Adrenal gland (tissue), 12 donors: ENCODE results near the gene PLIN5. TPM values are rescaled to one million over a fixed set of nuclear protein-coding genes. Genes with fewer than 3 reads are reported as not detected.

ENCODE experiments used
- DNase-seq, 7 donors: peaks; one replicate each; pipeline ENCODE4 v3.0.0-alpha.2; 2019 to 2020
- H3K27ac ChIP-seq, 5 donors: fragments of 200-600 bp; sonication (generic) in 4 of 5; 1 replicate in 3 of 5; 2 replicates in 2 of 5; pipeline versions ENCODE4 v1.5.1 to v1.8.0; 2016 to 2020; ENCODE audit warnings: mild to moderate bottlenecking in 1 of 5
- H3K27me3 ChIP-seq: fragments of 200-600 bp; 2 replicates; pipeline ENCODE4 v1.8.0; 2021
- H3K36me3 ChIP-seq, 2 donors: fragments of 200-600 bp; replicated peaks in 1 of 2; 1 replicate in 1 of 2; 2 replicates in 1 of 2; pipeline versions ENCODE4 v1.5.1 to v1.8.0; 2018 to 2022
- H3K4me1 ChIP-seq, 2 donors: fragments of 200-600 bp; replicated peaks in 1 of 2; 1 replicate in 1 of 2; 2 replicates in 1 of 2; pipeline versions ENCODE4 v1.5.1 to v1.8.0; 2018 to 2021
- H3K4me3 ChIP-seq, 4 donors: fragments of 200-600 bp; sonication (generic) in 3 of 4; one replicate each; pipeline ENCODE4 v1.5.1; 2016 to 2018
- H3K9me3 ChIP-seq, 3 donors: fragments of 200-600 bp; sonication (generic) in 1 of 3; replicated peaks in 1 of 3; 1 replicate in 2 of 3; 2 replicates in 1 of 3; pipeline versions ENCODE4 v1.5.1 to v1.8.0; 2016 to 2021
- POLR2A ChIP-seq, 2 donors: fragments of 450-650 bp; IDR thresholded peaks; one replicate each; pipeline ENCODE4 v1.6.1; 2017; ENCODE audit warnings: antibody characterized with exemption in 2 of 2, mild to moderate bottlenecking in 2 of 2, moderate library complexity in 1 of 2
- WGBS, 4 donors: extraction: QIAGEN DNeasy Blood & Tissue Kit in 2 of 4; methylation state at CpG; one replicate each; pipeline versions ENCODE4 v1.1.5 to v1.1.7; 2013 to 2017; 5-methylcytosine and 5-hydroxymethylcytosine counted together
- intact Hi-C, 2 donors: fragments of 100-400 bp; cut with DNase I; formaldehyde crosslinking; loops; one replicate each; pipeline versions ENCODE4 v1.14.1 to v1.15.0; 2022 to 2023
- polyA plus RNA-seq, 3 donors: library from polyadenylated mRNA; stranded (reverse); fragments of 200-250 nt in 2 of 3; fragments of 350-450 nt in 1 of 3; fragmentation: Illumina TruSeq in 1 of 3; extraction: RNeasy Lipid Tissue Mini Kit (QIAGEN cat#74804) in 1 of 3; gene quantifications; one replicate each; pipeline ENCODE4 v1.2.3, GENCODE V29; 2013 to 2014
- total RNA-seq, 9 donors: library from RNA; depleted of rRNA in 4 of 9; stranded (reverse); fragments of >200 nt in 4 of 9; fragments of 120-200 nt in 1 of 9; fragmentation: NEBNext Ultra II Directional in 1 of 9; extraction: Animal tissue kit (Norgen Biotek cat#: 25700) in 1 of 9; gene quantifications; one replicate each; pipeline versions ENCODE4 v1.1.0 to v1.2.4, GENCODE V29; 2013 to 2023
- TF ChIP-seq, protein P1 (sequence below), 6 experiments: fragments of 450-650 bp in 4 of 6; fragments of 200-600 bp in 2 of 6; sonication (generic) in 1 of 6; IDR thresholded peaks; 1 replicate in 5 of 6; 2 replicates in 1 of 6; pipeline versions ENCODE4 v1.5.1 to v1.8.0; 2016 to 2021; ENCODE audit warnings: antibody characterized with exemption in 6 of 6, mild to moderate bottlenecking in 2 of 6, moderate library complexity in 1 of 6
- donor health status: healthy with polysubstance abuse.
- donor health status: Bipolar disorder and iron deficiency.
- donor health status: DM: yes; HTN: yes; CAD: no.
- donor health status: DM: no; HTN: no; CAD: no.
- donor health status: DM: no; HTN: no; CAD: no.
- donor health status: DM: yes; HTN: yes; CAD: no.

Gene PLIN5
- total and polyA plus RNA-seq, 12 donors, result 0.57 to 47.6 (median 7.2) TPM

- no peak overlapping the region for H3K27ac ChIP-seq
- no peaks in the 10 kb centered on the region for H3K9me3 ChIP-seq
- H3K27me3 ChIP-seq, result no peaks in the 10 kb centered on the region
- H3K4me1 ChIP-seq, result no peaks in the 10 kb centered on the region
- H3K36me3 ChIP-seq, result peaks cover 0 to 87% of the 10 kb centered on the region in 2 donors
- no peak for TF ChIP-seq POLR2A (IDR thresholded peaks at IDR 0.05)
- TF ChIP-seq, protein P1, sequence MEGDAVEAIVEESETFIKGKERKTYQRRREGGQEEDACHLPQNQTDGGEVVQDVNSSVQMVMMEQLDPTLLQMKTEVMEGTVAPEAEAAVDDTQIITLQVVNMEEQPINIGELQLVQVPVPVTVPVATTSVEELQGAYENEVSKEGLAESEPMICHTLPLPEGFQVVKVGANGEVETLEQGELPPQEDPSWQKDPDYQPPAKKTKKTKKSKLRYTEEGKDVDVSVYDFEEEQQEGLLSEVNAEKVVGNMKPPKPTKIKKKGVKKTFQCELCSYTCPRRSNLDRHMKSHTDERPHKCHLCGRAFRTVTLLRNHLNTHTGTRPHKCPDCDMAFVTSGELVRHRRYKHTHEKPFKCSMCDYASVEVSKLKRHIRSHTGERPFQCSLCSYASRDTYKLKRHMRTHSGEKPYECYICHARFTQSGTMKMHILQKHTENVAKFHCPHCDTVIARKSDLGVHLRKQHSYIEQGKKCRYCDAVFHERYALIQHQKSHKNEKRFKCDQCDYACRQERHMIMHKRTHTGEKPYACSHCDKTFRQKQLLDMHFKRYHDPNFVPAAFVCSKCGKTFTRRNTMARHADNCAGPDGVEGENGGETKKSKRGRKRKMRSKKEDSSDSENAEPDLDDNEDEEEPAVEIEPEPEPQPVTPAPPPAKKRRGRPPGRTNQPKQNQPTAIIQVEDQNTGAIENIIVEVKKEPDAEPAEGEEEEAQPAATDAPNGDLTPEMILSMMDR (IDR thresholded peaks at IDR 0.05), result no peak
- intact Hi-C loops, result no loop called here
- DNase-seq, result no peak
- WGBS, 4 donors, result 90 to 97% (median 94%) methylated on average over 9 to 12 of the region's 12 CpGs
- no peak overlapping the region for H3K4me3 ChIP-seq
Measured at GRCh38 chr19:4498694-4499093, 36.3 kb downstream of the PLIN5 start.

DNA sequence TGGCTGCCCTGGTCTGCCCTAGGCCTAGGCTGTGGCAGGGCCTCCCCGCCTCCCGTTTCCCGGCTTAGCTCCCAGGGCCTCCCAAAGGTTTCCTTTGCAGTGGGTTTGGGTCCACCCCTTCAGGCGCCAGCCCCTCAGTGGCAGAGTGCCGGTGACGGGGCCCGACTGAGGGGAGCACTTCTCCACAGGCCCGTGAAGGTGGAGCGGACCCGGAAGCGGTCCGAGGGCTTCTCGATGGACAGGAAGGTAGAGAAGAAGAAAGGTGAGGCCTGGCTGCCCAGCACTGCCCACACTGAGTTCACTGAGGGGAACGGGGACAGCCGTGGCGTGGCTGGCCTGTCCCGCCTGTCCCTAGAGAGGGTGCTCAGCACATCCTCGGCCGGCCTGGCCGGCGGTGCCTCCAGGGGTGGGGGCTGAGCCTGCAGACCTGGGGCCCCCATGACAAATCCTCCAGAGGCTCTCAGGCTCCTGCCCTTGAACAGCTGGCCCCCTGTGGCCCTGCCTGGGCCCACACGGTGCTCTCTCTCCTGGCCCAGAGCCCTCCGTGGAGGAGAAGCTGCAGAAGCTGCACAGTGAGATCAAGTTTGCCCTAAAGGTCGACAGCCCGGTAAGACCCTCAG is 37.1 kb downstream of the PLIN5 start:
- DNase-seq, result no peak
- no peak overlapping the region for H3K4me3 ChIP-seq
- H3K27me3 ChIP-seq, result no peaks in the 10 kb centered on the region
- H3K27ac ChIP-seq, result no peak overlapping the region
- intact Hi-C loops, result no loop called here
- peaks cover 0 to 89% of the 10 kb centered on the region in 2 donors for H3K36me3 ChIP-seq
- WGBS, 4 donors, result 91 to 94% (median 92%) methylated on average over 15 to 25 of the region's 25 CpGs
- H3K4me1 ChIP-seq, result no peaks in the 10 kb centered on the region
- TF ChIP-seq, protein P1 (IDR thresholded peaks at IDR 0.05), result no peak
- TF ChIP-seq POLR2A (IDR thresholded peaks at IDR 0.05), result no peak
- H3K9me3 ChIP-seq, result no peaks in the 10 kb centered on the region

DNA sequence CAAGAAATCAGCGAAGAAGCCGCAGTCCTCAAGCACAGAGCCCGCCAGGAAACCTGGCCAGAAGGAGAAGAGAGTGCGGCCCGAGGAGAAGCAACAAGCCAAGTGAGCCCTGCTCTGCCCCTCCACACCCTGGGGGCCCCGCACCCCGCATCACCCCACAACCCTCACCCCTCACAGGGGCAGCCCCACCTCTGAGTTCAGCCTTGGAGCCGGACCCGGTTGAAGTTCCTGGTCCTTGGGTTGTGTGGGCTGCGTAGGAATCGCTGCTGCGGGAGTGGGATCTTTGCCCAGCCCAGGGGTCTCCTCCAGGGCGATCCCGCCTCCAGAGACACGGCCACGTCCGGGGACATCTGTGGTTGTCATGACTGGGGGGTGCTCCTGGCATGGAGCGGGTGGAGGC is 38.7 kb downstream of the PLIN5 start:
- H3K36me3 ChIP-seq, result peaks cover 0 to 84% of the 10 kb centered on the region in 2 donors

DNA sequence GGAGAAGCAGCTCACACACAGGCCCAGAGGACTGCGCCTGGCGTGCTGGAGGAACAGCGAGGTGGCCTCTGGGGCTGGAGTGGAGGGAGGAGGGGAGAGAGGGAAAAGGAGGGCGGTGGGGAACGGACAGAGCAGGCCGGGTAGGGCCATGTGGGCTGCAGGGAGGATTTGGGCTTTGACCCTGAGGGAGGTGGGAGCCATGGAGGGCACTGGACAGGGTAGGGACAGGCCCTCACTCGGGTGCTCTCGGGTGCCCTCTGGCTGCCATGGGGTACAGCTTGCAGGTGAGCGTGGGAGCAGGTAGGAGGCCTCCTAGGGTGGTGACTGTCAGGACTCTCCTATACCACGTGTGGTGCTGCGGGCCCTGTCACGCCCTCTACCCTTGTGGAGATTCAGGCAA is 39.6 kb downstream of the PLIN5 start:
- no peak for TF ChIP-seq POLR2A (IDR thresholded peaks at IDR 0.05)
- TF ChIP-seq, protein P1 (IDR thresholded peaks at IDR 0.05), result no peak
- Histone ChIP-seq H3K27ac (no peak overlapping the region), H3K36me3 (peaks cover 0 to 82% of the 10 kb centered on the region in 2 donors), H3K4me3 (no peak overlapping the region), H3K4me1 (no peaks in the 10 kb centered on the region), H3K27me3 (no peaks in the 10 kb centered on the region), H3K9me3 (no peaks in the 10 kb centered on the region)
- intact Hi-C loops, result no loop called here
- no peak for DNase-seq
- WGBS, 4 donors, result 88 to 95% (median 92%) methylated on average over 6 to 12 of the region's 12 CpGs

More for the DNA sequence above, 38.7 kb downstream of the PLIN5 start:
- Histone ChIP-seq H3K27ac (no peak overlapping the region), H3K27me3 (no peaks in the 10 kb centered on the region), H3K4me1 (no peaks in the 10 kb centered on the region), H3K4me3 (no peak overlapping the region), H3K9me3 (no peaks in the 10 kb centered on the region)
- DNase-seq, result no peak
- WGBS, 4 donors, result 89 to 97% (median 89%) methylated on average over 5 to 18 of the region's 18 CpGs
- no peak for TF ChIP-seq POLR2A (IDR thresholded peaks at IDR 0.05)
- TF ChIP-seq, protein P1 (IDR thresholded peaks at IDR 0.05), result no peak
- intact Hi-C loops, result no loop called here
